HG03469 (cell line): ENCODE data around the gene LMAN2.
A peak's percentile ranks its signal among the peaks of the same experiment; 100 is the strongest.

ENCODE experiments used
- ATAC-seq: cut with Tn5 transposase; IDR thresholded peaks from one replicate; pipeline ENCODE4 v1.9.1; 2021; ENCODE audit warnings: mild to moderate bottlenecking, moderate library complexity, moderate number of reproducible peaks; ENCODE audit not compliant: unreplicated experiment

LMAN2 gene

GRCh38 chr5:177329883-177330282 is 21.6 kb downstream of the LMAN2 start:
- no peak for ATAC-seq

DNA sequence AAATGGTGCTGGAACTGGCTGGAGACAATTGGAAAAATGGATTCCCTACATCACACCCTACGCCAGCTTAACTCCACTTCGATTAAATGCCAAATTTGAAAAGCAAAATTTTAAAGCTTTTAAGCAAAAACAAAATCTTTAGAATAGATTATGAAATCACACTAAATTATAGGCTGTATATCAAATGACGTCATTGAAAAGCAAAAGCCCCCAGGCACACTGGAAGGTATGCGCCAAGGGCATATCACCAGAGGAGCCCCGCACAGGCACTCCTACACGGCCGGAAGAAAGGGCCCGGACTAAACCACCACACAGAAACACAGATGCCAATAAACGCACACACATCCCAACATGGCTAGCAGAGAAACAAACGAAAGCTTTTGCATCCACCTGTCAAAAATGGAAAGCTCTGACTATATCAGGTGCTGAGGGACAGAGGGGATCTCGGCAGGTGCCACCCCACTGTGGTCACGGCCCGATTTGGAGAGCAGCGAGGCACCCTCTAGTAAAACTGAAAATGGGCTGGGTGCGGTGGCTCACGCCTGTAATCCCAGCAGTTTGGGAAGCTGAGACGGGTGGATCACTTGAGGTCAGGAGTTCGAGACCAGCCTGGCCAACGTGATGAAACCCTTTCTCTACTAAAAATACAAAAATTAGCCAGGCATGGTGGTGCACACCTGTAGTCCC is 22.8 kb downstream of the LMAN2 start:
- ATAC-seq, result no peak

DNA sequence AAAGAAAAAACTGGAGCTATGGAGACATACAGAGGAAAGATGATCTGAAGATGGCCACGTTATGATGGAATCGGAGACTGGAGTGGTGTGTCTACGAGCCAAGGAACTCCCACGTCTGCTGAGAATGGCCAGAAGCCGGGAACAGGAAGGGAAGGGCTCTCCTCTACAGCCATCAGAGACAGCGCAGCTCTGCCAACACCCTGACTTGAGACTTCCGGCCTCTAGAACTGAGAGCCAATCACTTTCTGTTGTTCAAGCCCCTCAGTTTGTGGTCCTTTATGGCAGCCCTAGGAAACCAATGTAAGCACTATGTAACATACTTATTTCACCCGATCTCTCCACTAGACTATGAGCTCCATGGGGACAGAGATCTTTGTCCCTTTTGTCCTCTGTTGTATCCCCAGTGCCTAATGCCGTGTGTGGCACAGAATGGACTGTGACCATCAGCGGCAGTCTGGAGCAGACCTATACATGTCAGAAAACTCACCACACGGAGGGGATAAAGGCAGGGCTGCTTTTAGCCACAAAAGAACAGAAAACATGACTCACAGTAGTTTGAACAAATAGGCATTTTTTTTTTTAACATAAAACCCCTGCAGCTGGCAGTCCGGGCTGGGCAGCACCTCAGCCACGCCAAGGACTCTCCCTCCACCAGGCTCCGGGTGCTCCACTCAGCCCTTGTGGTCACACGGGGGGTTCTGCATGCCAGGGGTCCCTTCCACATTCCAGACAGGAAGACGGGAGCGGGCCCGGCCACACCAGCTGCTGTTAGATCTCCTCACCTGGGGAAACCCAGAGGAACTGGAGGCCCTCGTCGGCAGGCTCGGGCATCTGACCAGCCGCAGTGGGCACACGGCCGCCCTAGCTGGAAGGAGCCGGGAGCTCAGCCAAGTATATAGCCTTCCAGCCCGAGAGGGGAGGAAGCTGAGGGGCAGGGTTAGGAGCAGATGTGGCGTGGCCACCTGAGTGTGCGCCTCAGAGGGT is 23.6 kb downstream of the LMAN2 start:
- no peak for ATAC-seq

- ATAC-seq, result no peak
Measured at GRCh38 chr5:177325868-177326381, 25.5 kb downstream of the LMAN2 start.

DNA sequence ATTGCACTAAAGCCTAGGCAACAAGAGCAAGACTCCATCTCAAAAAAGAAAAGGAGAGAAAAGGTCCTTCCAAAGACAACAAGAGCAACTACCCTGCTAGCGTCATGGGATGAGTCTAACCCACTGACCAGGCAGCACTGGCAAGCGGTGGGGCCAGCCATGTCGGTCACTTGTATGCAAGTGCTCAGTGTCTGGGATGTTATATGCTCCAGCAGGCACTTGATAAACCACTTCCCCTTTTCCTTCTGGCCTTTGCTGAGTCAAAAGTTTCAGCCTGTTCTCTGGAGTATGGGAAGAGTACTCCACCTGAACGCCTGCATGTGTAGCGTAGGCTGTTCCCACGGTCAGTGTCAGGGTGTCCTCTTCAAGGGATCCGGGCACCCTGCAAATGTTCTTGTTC is 30.6 kb downstream of the LMAN2 start:
- no peak for ATAC-seq

DNA sequence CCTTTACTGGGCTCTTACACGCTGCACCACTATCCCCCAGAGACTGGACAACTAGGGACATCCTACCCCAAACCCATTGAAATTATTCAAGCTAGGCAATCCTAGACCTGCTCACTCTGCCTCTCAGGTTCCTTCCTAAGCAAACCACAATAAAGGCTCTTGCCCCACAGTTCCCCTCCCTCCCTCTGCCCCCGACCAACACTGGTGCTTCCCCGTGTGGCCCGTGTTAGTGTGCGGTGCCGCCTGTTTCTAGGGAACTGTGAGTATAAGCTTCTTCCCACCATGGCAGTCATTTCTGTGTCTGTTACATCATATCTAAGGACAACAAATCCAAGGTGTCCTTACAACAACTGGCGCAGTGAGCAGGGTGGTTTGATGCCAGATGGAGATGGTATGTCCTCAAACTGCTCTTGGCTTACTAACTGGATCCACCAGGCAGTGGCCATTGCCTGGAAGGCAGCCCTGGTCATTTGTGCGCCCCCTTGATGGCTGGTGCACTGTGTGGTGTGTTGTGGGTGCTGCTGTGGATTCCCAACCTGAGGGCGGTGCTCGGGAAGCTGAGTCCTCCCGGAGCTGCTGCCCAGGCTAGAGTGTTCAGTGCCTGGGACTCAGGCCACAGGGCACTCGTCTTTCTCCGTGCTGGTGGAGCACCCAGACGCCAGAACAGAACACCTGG is 31.4 kb downstream of the LMAN2 start:
- ATAC-seq, result no peak

GRCh38 chr5:177317959-177318377 is 33.5 kb downstream of the LMAN2 start:
- no peak for ATAC-seq

DNA sequence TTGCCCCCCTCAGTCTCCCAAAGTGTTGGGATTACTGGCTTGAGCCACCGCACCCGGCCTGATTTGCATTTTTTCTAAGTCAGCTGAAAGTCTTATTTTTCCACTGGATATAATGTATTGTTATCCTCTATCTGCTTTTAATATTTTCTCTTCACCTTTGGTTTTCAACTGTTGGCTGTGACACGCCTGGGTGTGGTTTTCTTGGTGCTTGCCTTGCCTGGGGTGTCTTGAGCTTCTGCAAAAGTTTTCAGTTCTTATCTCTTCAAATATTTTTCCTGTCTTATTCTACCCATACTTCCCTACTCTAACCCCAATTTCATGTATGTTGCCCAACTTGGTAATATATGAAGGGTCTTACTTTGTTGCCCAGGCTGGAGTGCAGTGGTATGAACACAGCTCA is 35.5 kb downstream of the LMAN2 start:
- no peak for ATAC-seq

- no peak for ATAC-seq
Measured at GRCh38 chr5:177315411-177315810, 36.1 kb downstream of the LMAN2 start.

- no peak for ATAC-seq
Measured at GRCh38 chr5:177314376-177315342, 36.8 kb downstream of the LMAN2 start.

GRCh38 chr5:177313561-177314259 is 37.8 kb downstream of the LMAN2 start:
- no peak for ATAC-seq

GRCh38 chr5:177312649-177313181 is 38.8 kb downstream of the LMAN2 start:
- peak; percentile 0 for ATAC-seq

- ATAC-seq, result peak; percentile 42
Measured at GRCh38 chr5:177311723-177312648, 39.5 kb downstream of the LMAN2 start, which contains the start of gene MXD3. TSS of gene MXD3 (minus strand) at chr5:177311898. CDS start at chr5:177311830, 68 bp downstream.

- ATAC-seq, result peak; percentile 1
Measured at GRCh38 chr5:177311392-177311722, 40.1 kb downstream of the LMAN2 start.

GRCh38 chr5:177310757-177311391 is 40.6 kb downstream of the LMAN2 start:
- no peak for ATAC-seq

DNA sequence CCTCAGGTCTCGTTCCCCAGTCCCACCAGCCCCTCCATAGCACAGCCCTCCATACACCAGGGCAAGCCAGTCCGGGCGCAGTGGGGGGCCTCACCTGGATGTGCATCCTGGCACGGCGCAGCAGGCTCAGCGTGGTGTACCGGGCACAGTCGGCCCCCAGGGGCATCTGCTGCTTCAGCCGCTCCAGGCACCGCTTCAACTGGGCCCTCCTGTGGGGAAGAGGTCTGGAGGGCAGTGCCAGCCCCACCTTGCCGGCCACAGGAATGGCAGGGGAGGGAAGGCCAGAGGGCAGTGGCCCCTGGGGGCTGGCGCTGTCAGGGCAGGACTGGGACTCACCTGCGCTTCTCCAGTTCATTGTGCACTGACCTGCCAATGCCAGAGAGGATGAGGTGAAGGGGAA is 41.1 kb downstream of the LMAN2 start:
- ATAC-seq, result no peak

- ATAC-seq, result no peak
Measured at GRCh38 chr5:177309351-177310191, 41.9 kb downstream of the LMAN2 start.
